Glomerular endothelial cell (primary cell): ENCODE data around the gene CPVL. TPM values are rescaled to one million over a fixed set of nuclear protein-coding genes. Genes with fewer than 3 reads are reported as not detected.

ENCODE experiments used
- DNase-seq: peaks from one replicate; pipeline ENCODE4 v3.0.0-alpha.2; 2011; ENCODE audit warnings: low read depth, low spot score; ENCODE audit errors: extremely low read depth
- total RNA-seq: library from RNA; depleted of rRNA; stranded (reverse); fragments of >200 nt; gene quantifications from 2 replicates; pipeline ENCODE4 v1.2.3, GENCODE V29; 2015

The CPVL gene
- total RNA-seq, 1 donor from 2014 or later: 2.1 TPM

- no peak for DNase-seq
These were observed 162.1 kb downstream of the CPVL start for GRCh38 chr7:28984217-28984616.

DNA sequence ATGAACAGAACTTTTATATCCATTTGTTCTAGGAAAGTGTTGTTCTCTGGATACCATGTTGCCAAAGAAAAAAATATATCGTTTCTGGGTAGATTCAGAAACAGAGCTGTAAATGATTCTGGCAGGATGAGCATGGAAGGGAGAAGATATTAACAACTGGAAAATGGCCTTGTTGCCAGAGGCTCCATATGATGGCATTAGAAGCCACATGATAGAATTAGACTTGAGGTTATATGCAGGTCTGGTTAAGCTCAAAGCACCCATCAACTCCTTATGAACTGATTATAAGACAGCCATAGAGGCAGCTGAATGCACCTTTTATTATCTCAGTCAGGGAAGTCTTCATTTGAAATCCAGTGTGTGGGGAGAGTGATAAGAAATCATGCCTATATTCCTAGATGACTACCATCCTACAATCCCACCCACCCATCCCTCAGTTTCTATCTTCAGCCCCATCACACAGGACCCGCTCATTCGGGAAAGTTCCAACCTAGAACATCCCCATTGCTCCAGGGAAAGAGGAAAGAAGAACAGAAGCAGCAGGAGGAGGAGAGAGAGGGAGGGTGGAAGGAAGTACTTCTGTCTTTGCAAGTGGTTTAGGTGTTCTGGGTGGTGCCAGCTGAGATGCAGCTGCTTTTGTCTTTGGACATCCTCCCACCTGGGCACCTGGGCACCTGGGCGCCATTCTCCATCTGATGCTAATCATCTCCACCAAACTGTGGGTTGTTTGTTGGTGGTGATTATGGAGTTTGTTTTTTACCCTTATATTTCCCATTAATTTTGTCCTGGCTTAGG, 162.7 kb downstream of the CPVL start:
- no peak for DNase-seq

GRCh38 chr7:28981161-28981465, 165.2 kb downstream of the CPVL start:
- DNase-seq: no peak

DNA sequence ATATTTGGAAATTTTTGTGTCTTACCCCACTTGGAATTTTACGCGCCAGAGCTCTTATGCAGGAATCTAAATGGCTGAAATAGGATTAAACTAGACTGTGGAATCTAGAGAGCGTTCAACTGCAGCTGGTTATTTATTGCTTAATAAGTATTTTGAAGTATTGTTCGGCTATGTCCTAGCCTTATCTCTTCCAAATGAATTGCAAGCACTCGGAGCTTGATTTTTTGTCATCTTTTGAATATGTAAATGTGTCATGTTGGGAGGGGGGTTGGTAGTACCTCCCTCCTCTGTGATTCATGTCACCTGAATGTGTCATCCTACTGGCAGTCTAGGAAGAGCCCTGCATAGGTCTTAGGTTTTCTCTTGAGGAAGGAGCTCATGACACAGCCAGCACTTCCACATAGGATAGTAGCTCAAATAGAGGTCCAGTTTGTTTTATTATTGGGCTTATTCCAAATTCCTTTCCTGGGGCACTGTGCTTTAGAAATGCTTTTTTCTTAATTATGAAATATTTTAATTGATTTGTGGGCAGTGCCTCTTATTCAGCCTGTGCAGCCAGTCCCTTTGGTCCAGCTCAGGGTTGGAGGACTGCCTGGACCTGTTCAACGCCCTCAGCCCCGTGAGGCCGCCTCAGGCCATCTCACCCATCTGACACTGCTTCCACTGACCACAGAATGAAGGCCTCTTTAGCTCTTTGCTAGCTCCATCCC, 165.7 kb downstream of the CPVL start:
- no peak for DNase-seq

DNA sequence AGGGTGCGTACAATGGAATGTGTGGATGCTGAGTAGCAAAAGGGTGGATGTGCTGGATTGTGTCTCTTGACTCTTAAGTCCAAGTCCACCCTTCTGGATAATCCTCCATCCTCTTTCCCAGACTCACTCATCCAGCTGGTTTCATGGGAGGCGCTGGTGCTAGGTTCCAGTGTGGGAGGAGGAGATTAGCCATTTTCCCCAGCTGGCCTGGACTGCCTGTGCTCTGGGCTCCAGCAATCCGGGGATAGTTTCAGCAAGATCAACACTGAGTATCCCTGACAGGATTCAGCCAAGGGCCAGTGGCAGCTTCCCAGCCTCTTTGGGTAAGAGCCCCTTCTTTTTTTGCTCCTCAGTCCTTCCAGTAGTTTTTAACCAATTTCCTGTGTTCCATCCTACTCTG, 166.6 kb downstream of the CPVL start:
- no peak for DNase-seq

DNA sequence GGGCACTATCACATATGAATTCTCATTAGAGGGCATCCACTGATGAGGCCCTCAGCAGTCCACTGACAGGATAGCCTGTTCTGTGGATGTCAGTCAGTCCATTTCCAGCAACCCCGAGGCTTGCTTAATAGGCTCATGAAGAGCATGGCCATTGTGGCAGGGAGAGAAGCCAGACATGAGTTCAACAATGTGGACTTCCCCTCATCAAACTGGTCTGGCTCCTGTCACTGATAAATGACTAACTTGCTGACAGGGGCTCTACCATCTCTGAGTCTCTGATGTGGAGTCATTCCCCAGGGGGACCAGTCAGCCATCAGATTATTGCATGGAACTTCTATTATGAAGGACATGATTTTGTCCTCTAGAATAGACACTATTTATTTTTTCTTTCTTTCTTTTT, 168.5 kb downstream of the CPVL start:
- DNase-seq: no peak

- DNase-seq: no peak
These were observed 170.3 kb downstream of the CPVL start for GRCh38 chr7:28976022-28976421.

- no peak for DNase-seq
These were observed 172.7 kb downstream of the CPVL start for GRCh38 chr7:28973591-28973990.

DNA sequence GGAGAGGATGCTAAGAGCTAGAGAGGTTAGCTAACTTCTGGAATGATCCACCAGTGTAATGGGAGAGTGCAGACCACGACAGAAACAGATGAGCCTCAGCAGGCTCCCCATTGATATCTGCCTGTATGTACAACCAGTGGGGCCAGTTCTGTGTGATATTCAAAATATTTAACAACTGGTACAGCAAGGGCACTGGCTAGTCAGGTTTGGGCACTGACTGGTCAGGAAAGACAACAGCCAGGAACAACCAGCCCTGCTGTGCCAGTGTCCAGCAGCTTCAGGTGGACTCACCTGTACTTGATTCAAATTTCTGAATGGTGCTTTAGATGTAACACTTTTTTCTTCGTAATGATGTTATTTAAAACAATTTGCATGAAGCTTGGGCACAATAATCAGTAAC, 182.3 kb downstream of the CPVL start:
- no peak for DNase-seq

- no peak for DNase-seq
These were observed 184.4 kb downstream of the CPVL start for GRCh38 chr7:28961972-28962371.

DNA sequence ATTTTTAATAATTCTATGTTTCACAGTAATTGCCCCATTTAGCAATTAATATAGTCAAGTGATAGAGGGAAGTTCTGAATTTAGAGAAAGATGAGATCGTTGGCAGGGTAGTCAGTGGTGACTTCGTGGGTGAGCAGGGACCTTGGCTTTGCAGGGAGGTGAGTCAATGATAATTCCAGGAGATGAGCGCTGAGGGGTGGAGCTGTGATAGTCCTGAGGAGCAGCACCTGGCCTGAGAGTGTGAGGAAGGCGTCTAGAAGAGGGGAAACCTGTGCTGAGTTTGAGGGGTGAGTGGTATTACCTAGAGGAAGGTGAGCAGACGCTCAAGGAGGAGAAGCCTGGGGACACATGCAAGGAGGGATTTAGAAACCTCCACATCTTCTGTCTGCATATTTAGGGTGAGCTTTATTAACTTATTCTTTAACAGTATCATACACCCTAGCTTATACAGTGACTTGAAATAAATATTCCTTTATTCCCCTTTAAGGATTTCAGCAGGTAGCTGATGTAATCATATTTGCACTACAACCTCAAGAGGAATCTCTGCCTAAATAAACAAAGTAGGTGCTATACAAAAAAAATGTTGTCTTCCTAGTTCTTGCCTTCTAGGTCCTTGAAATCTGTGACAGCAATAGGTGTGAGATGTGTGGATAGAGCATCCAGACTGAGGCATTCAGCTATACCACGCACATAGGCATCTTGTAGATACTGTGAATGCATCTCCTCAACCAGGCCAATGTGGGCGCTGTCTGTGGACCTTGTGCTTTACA, 186.1 kb downstream of the CPVL start:
- no peak for DNase-seq

- no peak for DNase-seq
These were observed 187.4 kb downstream of the CPVL start for GRCh38 chr7:28958980-28959347.

DNA sequence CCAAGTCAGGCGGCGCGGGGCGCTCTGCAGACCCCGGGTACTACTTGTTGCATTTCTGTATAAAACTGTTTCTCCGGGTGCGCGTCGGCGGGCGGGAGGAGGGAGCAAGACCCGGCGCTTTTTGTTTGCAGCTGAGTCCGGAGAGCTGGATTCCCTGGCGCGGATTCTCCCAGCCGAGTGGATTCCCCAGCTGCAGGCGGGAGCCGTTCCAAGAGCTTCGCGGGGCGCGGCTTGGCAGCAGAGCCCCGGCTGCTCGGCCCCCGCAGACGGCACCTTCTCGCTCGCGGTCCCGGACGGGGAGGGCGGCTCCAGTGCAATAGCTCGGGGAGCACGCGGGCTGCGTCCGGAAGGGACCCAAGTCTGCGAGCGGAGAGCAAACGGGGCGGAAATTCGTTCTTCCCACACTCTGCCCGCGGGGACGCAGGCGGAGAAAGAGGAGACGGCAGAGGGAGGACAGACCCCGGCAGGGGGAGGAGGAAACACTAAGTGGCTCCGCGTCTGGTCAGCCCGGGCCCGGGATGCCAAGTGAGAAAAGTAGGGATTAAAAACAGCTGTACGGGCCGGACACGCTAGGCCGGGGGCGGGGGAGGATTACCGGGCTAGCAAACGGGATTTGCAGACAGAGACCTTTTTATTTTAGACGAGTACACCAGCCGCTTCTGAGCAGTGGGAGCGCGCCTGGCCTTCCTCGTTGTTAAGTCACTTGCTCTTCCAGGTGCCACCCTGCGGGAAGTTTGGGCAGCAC, 187.9 kb downstream of the CPVL start, which contains the start of gene TRIL:
Gene TRIL (minus strand): TSS at position 96 of the 745 bp plus-strand sequence. CDS start 284 bp downstream, outside the sequence.
- no peak for DNase-seq

GRCh38 chr7:28957751-28958234, 188.5 kb downstream of the CPVL start:
- DNase-seq: no peak

DNA sequence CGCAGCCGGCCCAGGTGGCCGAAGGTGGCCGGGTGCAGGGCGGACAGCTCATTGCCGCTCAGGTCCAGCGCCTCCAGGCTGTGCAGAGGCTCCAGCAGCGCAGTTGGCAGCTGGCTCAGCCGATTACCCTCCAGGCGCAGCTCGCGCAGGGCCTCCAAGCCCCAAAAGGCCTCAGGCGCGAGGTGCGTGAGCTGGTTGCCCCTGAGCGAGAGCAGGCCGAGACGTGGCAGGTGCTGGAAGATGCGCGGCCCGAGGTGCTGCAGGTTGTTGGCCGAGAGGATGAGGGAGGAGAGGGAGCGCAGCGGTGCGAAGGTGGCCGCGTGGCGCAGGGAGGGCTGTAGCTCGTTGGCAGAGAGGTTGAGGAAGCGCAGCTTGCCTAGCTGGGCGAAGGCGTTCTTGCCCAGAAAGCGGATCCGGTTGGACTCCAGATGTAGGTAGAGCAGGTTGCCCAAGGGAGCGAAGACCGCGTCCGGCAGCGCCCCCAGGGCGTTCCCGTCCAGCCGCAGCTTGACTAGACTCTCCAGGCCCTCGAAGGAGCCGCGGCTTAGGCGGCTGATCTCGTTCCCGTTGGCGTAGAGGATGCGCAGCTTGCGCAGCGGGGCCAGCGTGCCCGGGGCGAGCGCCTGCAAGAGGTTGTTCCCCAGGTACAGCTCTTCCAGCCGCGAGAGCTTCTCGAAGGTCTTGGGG, 189.1 kb downstream of the CPVL start:
- no peak for DNase-seq

DNA sequence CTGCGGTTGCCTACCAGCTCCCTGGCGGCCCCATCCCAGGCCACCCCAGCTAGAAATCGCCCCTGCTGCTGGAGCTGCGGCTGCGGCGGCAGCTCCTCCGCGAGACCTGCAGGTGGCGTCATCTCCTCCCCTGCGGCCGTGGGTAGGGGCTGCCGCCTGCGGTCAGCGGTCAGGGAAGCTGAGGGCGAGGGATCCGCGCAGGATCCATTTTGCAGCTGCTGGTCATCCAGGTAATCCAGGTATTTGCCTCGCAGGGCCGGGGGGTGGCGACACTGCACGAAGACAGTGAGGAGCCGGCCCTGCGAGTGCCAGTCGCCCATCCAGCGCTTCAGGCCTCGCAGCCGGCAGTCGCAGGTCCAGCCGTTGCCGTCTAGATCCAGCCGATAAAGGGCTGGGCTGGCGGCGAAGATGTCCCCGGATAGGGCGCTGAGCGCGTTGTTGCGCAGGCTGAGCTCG, 189.7 kb downstream of the CPVL start:
- DNase-seq: no peak

- no peak for DNase-seq
These were observed 190.4 kb downstream of the CPVL start for GRCh38 chr7:28955718-28956607.

DNA sequence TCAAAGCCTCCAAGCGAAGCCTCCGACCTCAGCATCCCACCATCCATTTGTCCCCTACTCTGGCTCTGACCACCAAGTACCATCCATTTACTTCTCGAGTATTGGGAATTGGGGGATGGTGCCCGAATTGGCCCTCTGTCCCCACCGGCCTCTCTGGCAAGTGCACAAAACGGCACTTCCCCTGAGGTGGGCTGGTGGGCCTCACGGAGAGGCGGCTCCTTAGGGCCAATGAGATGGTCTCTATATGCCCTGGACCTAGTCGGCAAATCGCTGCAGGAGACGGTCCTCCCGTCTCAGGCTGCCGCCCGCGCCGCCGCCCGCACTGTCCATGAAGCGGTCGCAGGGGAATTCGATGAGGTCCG, 191.0 kb downstream of the CPVL start:
- no peak for DNase-seq

DNA sequence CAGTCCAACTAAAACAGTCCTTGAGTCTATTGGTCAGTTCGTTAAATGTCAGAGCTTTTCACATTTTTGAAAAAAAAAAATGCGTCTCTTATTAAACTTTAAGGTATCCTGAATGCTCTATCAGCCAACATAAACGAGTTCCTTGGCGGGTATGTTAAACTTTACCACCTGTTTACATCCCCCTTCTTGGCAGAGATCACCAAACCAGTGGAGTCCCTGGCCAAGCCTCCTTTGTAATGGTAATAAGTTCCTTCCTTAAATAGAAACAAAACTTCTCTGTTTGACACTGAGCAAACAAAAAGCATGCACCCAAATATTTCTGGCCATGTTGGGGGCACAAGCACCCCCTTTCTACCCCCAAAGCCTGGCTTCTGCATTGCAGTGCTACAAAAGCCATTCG, 191.4 kb downstream of the CPVL start:
- no peak for DNase-seq
